Adrenal gland (tissue), 12 donors: ENCODE results near the gene TNFRSF19. TPM values are rescaled to one million over a fixed set of nuclear protein-coding genes. Genes with fewer than 3 reads are reported as not detected.

Experiments
- DNase-seq, 7 donors: peaks; one replicate each; pipeline ENCODE4 v3.0.0-alpha.2; 2019 to 2020
- H3K27ac ChIP-seq, 5 donors: fragments of 200-600 bp; sonication (generic) in 4 of 5; 1 replicate in 3 of 5; 2 replicates in 2 of 5; pipeline versions ENCODE4 v1.5.1 to v1.8.0; 2016 to 2020; ENCODE audit warnings: mild to moderate bottlenecking in 1 of 5
- H3K27me3 ChIP-seq: fragments of 200-600 bp; 2 replicates; pipeline ENCODE4 v1.8.0; 2021
- H3K36me3 ChIP-seq, 2 donors: fragments of 200-600 bp; replicated peaks in 1 of 2; 1 replicate in 1 of 2; 2 replicates in 1 of 2; pipeline versions ENCODE4 v1.5.1 to v1.8.0; 2018 to 2022
- H3K4me1 ChIP-seq, 2 donors: fragments of 200-600 bp; replicated peaks in 1 of 2; 1 replicate in 1 of 2; 2 replicates in 1 of 2; pipeline versions ENCODE4 v1.5.1 to v1.8.0; 2018 to 2021
- H3K4me3 ChIP-seq, 4 donors: fragments of 200-600 bp; sonication (generic) in 3 of 4; one replicate each; pipeline ENCODE4 v1.5.1; 2016 to 2018
- H3K9me3 ChIP-seq, 3 donors: fragments of 200-600 bp; sonication (generic) in 1 of 3; replicated peaks in 1 of 3; 1 replicate in 2 of 3; 2 replicates in 1 of 3; pipeline versions ENCODE4 v1.5.1 to v1.8.0; 2016 to 2021
- CTCF ChIP-seq, 6 experiments: fragments of 450-650 bp in 4 of 6; fragments of 200-600 bp in 2 of 6; sonication (generic) in 1 of 6; IDR thresholded peaks; 1 replicate in 5 of 6; 2 replicates in 1 of 6; pipeline versions ENCODE4 v1.5.1 to v1.8.0; 2016 to 2021; ENCODE audit warnings: antibody characterized with exemption in 6 of 6, mild to moderate bottlenecking in 2 of 6, moderate library complexity in 1 of 6
- POLR2A ChIP-seq, 2 donors: fragments of 450-650 bp; IDR thresholded peaks; one replicate each; pipeline ENCODE4 v1.6.1; 2017; ENCODE audit warnings: antibody characterized with exemption in 2 of 2, mild to moderate bottlenecking in 2 of 2, moderate library complexity in 1 of 2
- WGBS, 4 donors: extraction: QIAGEN DNeasy Blood & Tissue Kit in 2 of 4; methylation state at CpG; one replicate each; pipeline versions ENCODE4 v1.1.5 to v1.1.7; 2013 to 2017; 5-methylcytosine and 5-hydroxymethylcytosine counted together
- intact Hi-C, 2 donors: fragments of 100-400 bp; cut with DNase I; formaldehyde crosslinking; loops; one replicate each; pipeline versions ENCODE4 v1.14.1 to v1.15.0; 2022 to 2023
- polyA plus RNA-seq, 3 donors: library from polyadenylated mRNA; stranded (reverse); fragments of 200-250 nt in 2 of 3; fragments of 350-450 nt in 1 of 3; fragmentation: Illumina TruSeq in 1 of 3; extraction: RNeasy Lipid Tissue Mini Kit (QIAGEN cat#74804) in 1 of 3; gene quantifications; one replicate each; pipeline ENCODE4 v1.2.3, GENCODE V29; 2013 to 2014
- total RNA-seq, 9 donors: library from RNA; depleted of rRNA in 4 of 9; stranded (reverse); fragments of >200 nt in 4 of 9; fragments of 120-200 nt in 1 of 9; fragmentation: NEBNext Ultra II Directional in 1 of 9; extraction: Animal tissue kit (Norgen Biotek cat#: 25700) in 1 of 9; gene quantifications; one replicate each; pipeline versions ENCODE4 v1.1.0 to v1.2.4, GENCODE V29; 2013 to 2023
- donor health status: healthy with polysubstance abuse.
- donor health status: Bipolar disorder and iron deficiency.
- donor health status: DM: yes; HTN: yes; CAD: no.
- donor health status: DM: no; HTN: no; CAD: no.
- donor health status: DM: no; HTN: no; CAD: no.
- donor health status: DM: yes; HTN: yes; CAD: no.

TNFRSF19 gene
- total and polyA plus RNA-seq, 12 donors: 0.88 to 6.7 (median 3.3) TPM

GRCh38 chr13:23639674-23640073, 69.5 kb downstream of the TNFRSF19 start:
- intact Hi-C loops: no loop called here
- Histone ChIP-seq H3K27me3 (no peaks in the 10 kb centered on the region), H3K4me1 (no peaks in the 10 kb centered on the region), H3K9me3 (no peaks in the 10 kb centered on the region), H3K27ac (no peak overlapping the region), H3K4me3 (no peak overlapping the region), H3K36me3 (no peaks in the 10 kb centered on the region)
- no peak for DNase-seq
- TF ChIP-seq CTCF (IDR thresholded peaks at IDR 0.05): no peak
- TF ChIP-seq POLR2A (IDR thresholded peaks at IDR 0.05): no peak
- WGBS, 4 donors: 87 to 94% (median 91%) methylated on average over 6 of the region's 6 CpGs

- intact Hi-C loops: no loop called here
- Histone ChIP-seq H3K27ac (no peak overlapping the region), H3K36me3 (no peaks in the 10 kb centered on the region), H3K9me3 (no peaks in the 10 kb centered on the region), H3K4me3 (no peak overlapping the region), H3K4me1 (no peaks in the 10 kb centered on the region), H3K27me3 (no peaks in the 10 kb centered on the region)
- DNase-seq: no peak
- no peak for TF ChIP-seq POLR2A (IDR thresholded peaks at IDR 0.05)
- TF ChIP-seq CTCF (IDR thresholded peaks at IDR 0.05): no peak
- 87 to 93% (median 92%) methylated on average over 4 of the region's 4 CpGs for WGBS, 4 donors
Measured at GRCh38 chr13:23642110-23642509, 71.9 kb downstream of the TNFRSF19 start.

- no peak overlapping the region for H3K27ac ChIP-seq
- H3K27me3 ChIP-seq: no peaks in the 10 kb centered on the region
- H3K4me3 ChIP-seq: no peak overlapping the region
- no peak for DNase-seq
- no peaks in the 10 kb centered on the region for H3K9me3 ChIP-seq
- WGBS, 4 donors: 72 to 80% (median 77%) methylated on average over 4 of the region's 4 CpGs
- TF ChIP-seq POLR2A (IDR thresholded peaks at IDR 0.05): no peak
- no peak for TF ChIP-seq CTCF (IDR thresholded peaks at IDR 0.05)
- intact Hi-C loops: no loop called here
- no peaks in the 10 kb centered on the region for H3K4me1 ChIP-seq
- H3K36me3 ChIP-seq: no peaks in the 10 kb centered on the region
Measured at GRCh38 chr13:23643338-23644125, 73.3 kb downstream of the TNFRSF19 start.

- intact Hi-C loops: no loop called here
- Histone ChIP-seq H3K9me3 (no peaks in the 10 kb centered on the region), H3K27ac (no peak overlapping the region), H3K4me1 (no peaks in the 10 kb centered on the region), H3K4me3 (no peak overlapping the region), H3K27me3 (no peaks in the 10 kb centered on the region), H3K36me3 (no peaks in the 10 kb centered on the region)
- 73 to 89% (median 79%) methylated on average over 2 of the region's 2 CpGs for WGBS, 4 donors
- TF ChIP-seq CTCF (IDR thresholded peaks at IDR 0.05) (no peak), POLR2A (IDR thresholded peaks at IDR 0.05) (no peak)
- no peak for DNase-seq
Measured at GRCh38 chr13:23644126-23644419, 73.9 kb downstream of the TNFRSF19 start.
